H1 (cell line): ENCODE data around the gene GPC3. TPM values are rescaled to one million over a fixed set of nuclear protein-coding genes. Genes with fewer than 3 reads are reported as not detected.

Experiments used
- CTCF ChIA-PET: fragments of 300-600 bp; sonication (Branson Sonifier 250); formaldehyde crosslinking; loops from one replicate; lab custom pipeline; 2021; ENCODE audit not compliant: partially characterized antibody; lab: Charles Lee
- POLR2A ChIA-PET: fragments of 300-600 bp; sonication (Branson Sonifier 250); formaldehyde crosslinking; loops from one replicate; lab custom pipeline; 2021; ENCODE audit warnings: inconsistent platforms; ENCODE audit not compliant: partially characterized antibody; lab: Charles Lee
- DNase-seq, 2 experiments: peaks; one replicate each; pipeline versions ENCODE4 v3.0.0 to v3.0.0-alpha.2; 2010 to 2022; ENCODE audit warnings: low spot score in 2 of 2, low read depth in 1 of 2, mixed read lengths in 1 of 2
- FAIRE-seq: peaks from 2 replicates; lab custom pipeline; 2011; peaks lifted over from hg19 to GRCh38; lab: Jason Lieb, UNC
- H2AFZ ChIP-seq: 2 replicates; pipeline ENCODE4 v1.8.1; 2012; ENCODE audit warnings: low read length, inconsistent platforms
- H2AK5ac ChIP-seq: 2 replicates; pipeline ENCODE4 v1.6.1; 2013; ENCODE audit warnings: low read depth, low read length
- H2BK120ac ChIP-seq: replicated peaks from 2 replicates; pipeline ENCODE3; 2013; ENCODE audit warnings: low read depth, low read length, inconsistent platforms
- H2BK12ac ChIP-seq: 2 replicates; pipeline ENCODE4 v1.6.1; 2013; ENCODE audit warnings: low read depth, low read length
- H2BK15ac ChIP-seq: 2 replicates; pipeline ENCODE4 v1.6.1; 2013; ENCODE audit warnings: low read length
- H2BK20ac ChIP-seq: 2 replicates; pipeline ENCODE4 v1.6.1; 2013; ENCODE audit warnings: low read length
- H2BK5ac ChIP-seq: 2 replicates; pipeline ENCODE4 v1.6.1; 2013; ENCODE audit warnings: low read depth, low read length
- H3K14ac ChIP-seq: 2 replicates; pipeline ENCODE4 v1.6.1; 2013; ENCODE audit warnings: inconsistent platforms; ENCODE audit not compliant: insufficient read length
- H3K18ac ChIP-seq: 2 replicates; pipeline ENCODE4 v1.6.1; 2013; ENCODE audit warnings: low read length; ENCODE audit errors: extremely low read depth
- H3K23ac ChIP-seq: 2 replicates; pipeline ENCODE4 v1.6.1; 2013; ENCODE audit warnings: inconsistent platforms; ENCODE audit not compliant: insufficient read length
- H3K23me2 ChIP-seq: 2 replicates; pipeline ENCODE4 v1.6.1; 2013; ENCODE audit warnings: low read depth, low read length
- H3K27ac ChIP-seq: 2 replicates; pipeline ENCODE4 v1.6.1; 2011; ENCODE audit warnings: low read depth, low read length, inconsistent platforms
- H3K27me3 ChIP-seq, 4 experiments: replicated peaks in 1 of 4; 1 replicate in 1 of 4; 2 replicates in 3 of 4; pipeline versions ENCODE4 v1.6.1 to v1.8.1; 2011 to 2013; ENCODE audit warnings: low read length in 3 of 4, mild to moderate bottlenecking in 3 of 4, inconsistent platforms in 2 of 4, mixed read lengths in 2 of 4, moderate library complexity in 1 of 4; ENCODE audit not compliant: control insufficient read depth in 3 of 4, insufficient read depth in 3 of 4; ENCODE audit errors: extremely low read depth in 1 of 4
- H3K36me3 ChIP-seq, 4 experiments: 2 replicates each; pipeline versions ENCODE4 v1.6.1 to v1.8.1; 2011 to 2013; ENCODE audit warnings: mild to moderate bottlenecking in 4 of 4, low read length in 3 of 4, moderate library complexity in 2 of 4, control low read depth in 1 of 4, inconsistent platforms in 1 of 4; ENCODE audit not compliant: insufficient read depth in 4 of 4, control insufficient read depth in 2 of 4
- H3K4ac ChIP-seq: replicated peaks from 2 replicates; pipeline ENCODE3; 2013; ENCODE audit warnings: low read length, low read depth, mixed read lengths, inconsistent platforms; ENCODE audit not compliant: insufficient read length
- H3K4me1 ChIP-seq, 4 experiments: replicated peaks in 1 of 4; 1 replicate in 1 of 4; 2 replicates in 3 of 4; pipeline versions ENCODE4 v1.6.1 to v1.8.1; 2011 to 2013; ENCODE audit warnings: low read length in 3 of 4, inconsistent platforms in 2 of 4, mixed read lengths in 1 of 4; ENCODE audit not compliant: insufficient read depth in 4 of 4, control insufficient read depth in 3 of 4
- H3K4me2 ChIP-seq, 2 experiments: 2 replicates each; pipeline versions ENCODE4 v1.6.1 to v1.8.1; 2011 to 2013; ENCODE audit warnings: low read depth in 2 of 2, low read length in 2 of 2, control low read depth in 1 of 2, inconsistent platforms in 1 of 2, mild to moderate bottlenecking in 1 of 2; ENCODE audit not compliant: insufficient read depth in 1 of 2
- H3K4me3 ChIP-seq, 4 experiments: fragments of 200-600, 300-600 bp in 1 of 4; sonication (generic), shearing (Covaris generic), sonication (Bioruptor Twin) in 1 of 4; 2 replicates each; pipeline versions ENCODE4 v1.5.1 to v1.8.1; 2011 to 2016; ENCODE audit warnings: low read length in 4 of 4, low read depth in 3 of 4, control low read depth in 2 of 4, inconsistent platforms in 2 of 4, mild to moderate bottlenecking in 2 of 4, mixed read lengths in 1 of 4, moderate library complexity in 1 of 4; ENCODE audit not compliant: insufficient read depth in 2 of 4; ENCODE audit errors: extremely low read depth in 1 of 4
- H3K56ac ChIP-seq: replicated peaks from 2 replicates; pipeline ENCODE3; 2013; ENCODE audit warnings: low read depth, mild to moderate bottlenecking, mixed read lengths, low read length, inconsistent platforms; ENCODE audit not compliant: insufficient read length
- H3K79me1 ChIP-seq: 2 replicates; pipeline ENCODE4 v1.6.1; 2013; ENCODE audit warnings: low read depth, low read length, control low read depth
- H3K79me2 ChIP-seq, 2 experiments: 2 replicates each; pipeline versions ENCODE4 v1.6.1 to v1.8.1; 2012 to 2013; ENCODE audit warnings: low read length in 2 of 2, mild to moderate bottlenecking in 2 of 2, inconsistent platforms in 1 of 2; ENCODE audit not compliant: insufficient read depth in 2 of 2, control insufficient read depth in 1 of 2
- H3K9ac ChIP-seq, 4 experiments: replicated peaks in 1 of 4; 1 replicate in 1 of 4; 2 replicates in 3 of 4; pipeline versions ENCODE4 v1.6.1 to v1.8.1; 2011 to 2013; ENCODE audit warnings: low read depth in 3 of 4, low read length in 3 of 4, control low read depth in 2 of 4, mild to moderate bottlenecking in 2 of 4, moderate library complexity in 2 of 4, inconsistent platforms in 1 of 4; ENCODE audit errors: extremely low read depth in 1 of 4
- H3K9me3 ChIP-seq, 2 experiments: 2 replicates each; pipeline versions ENCODE4 v1.6.1 to v1.8.1; 2012 to 2013; ENCODE audit warnings: mild to moderate bottlenecking in 2 of 2, moderate library complexity in 2 of 2, control low read depth in 1 of 2, inconsistent platforms in 1 of 2, low read depth in 1 of 2, low read length in 1 of 2, mixed read lengths in 1 of 2; ENCODE audit not compliant: insufficient read depth in 2 of 2
- H4K20me1 ChIP-seq, 2 experiments: replicated peaks in 1 of 2; 2 replicates each; pipeline versions ENCODE3 to v1.8.1; 2011 to 2013; ENCODE audit warnings: inconsistent platforms in 2 of 2, low read length in 2 of 2, mild to moderate bottlenecking in 1 of 2; ENCODE audit not compliant: insufficient read depth in 2 of 2, control insufficient read depth in 1 of 2
- H4K5ac ChIP-seq: 2 replicates; pipeline ENCODE4 v1.6.1; 2013; ENCODE audit warnings: low read length, low read depth, mixed read lengths, inconsistent platforms; ENCODE audit not compliant: insufficient read length
- H4K8ac ChIP-seq: 2 replicates; pipeline ENCODE4 v1.8.0; 2013; ENCODE audit warnings: mild to moderate bottlenecking, moderate library complexity, low read length, inconsistent platforms; ENCODE audit not compliant: insufficient read depth; ENCODE audit errors: extremely low read depth
- H4K91ac ChIP-seq: replicated peaks from 2 replicates; pipeline ENCODE3; 2013; ENCODE audit warnings: low read length, mixed read lengths, inconsistent platforms; ENCODE audit not compliant: insufficient read length
- RAD21 ChIP-seq, 2 experiments: IDR thresholded peaks in 1 of 2; conservative IDR thresholded peaks in 1 of 2; 2 replicates each; pipeline ENCODE4 v1.6.1; 2011; ENCODE audit warnings: low read depth in 2 of 2, low read length in 2 of 2, improper control_type of control experiment in 1 of 2, inconsistent platforms in 1 of 2, mild to moderate bottlenecking in 1 of 2, moderate library complexity in 1 of 2
- SIRT6 ChIP-seq: IDR thresholded peaks from one replicate; pipeline ENCODE4 v1.7.1; 2012; ENCODE audit warnings: low read length, inconsistent platforms
- ZNF274 ChIP-seq: IDR thresholded peaks from 2 replicates; pipeline ENCODE4 v1.7.0; 2012; ENCODE audit warnings: low read length, borderline replicate concordance; ENCODE audit errors: extremely low read depth
- polyA plus RNA-seq, 7 experiments: library from polyadenylated mRNA; depleted of rRNA in 3 of 7; stranded (reverse) in 5 of 7; unstranded in 2 of 7; fragments of >200 nt in 5 of 7; fragments of 200-250 nt in 2 of 7; gene quantifications; 1 replicate in 5 of 7; 2 replicates in 1 of 7; 4 replicates in 1 of 7; pipeline versions ENCODE4 v1.2.1 to v1.2.3, GENCODE V29; 2011 to 2013; ENCODE audit warnings: missing spikeins in 2 of 7, mixed read lengths in 2 of 7
- total RNA-seq: library from RNA; stranded (reverse); fragmentation: NEBNext Ultra II Directional; extraction: Animal tissue kit (Norgen Biotek cat#: 25700); gene quantifications from 2 replicates; pipeline ENCODE4 v1.2.1, GENCODE V29; 2021
- TF ChIP-seq, protein P1 (sequence below): IDR thresholded peaks from 2 replicates; pipeline ENCODE4 v1.6.1; 2011; ENCODE audit warnings: low read length, improper control_type of control experiment

The GPC3 gene
- total and polyA plus RNA-seq, 2 of the 8 experiments (the other 6 are each of a cell fraction or from before 2014, with no cell fraction given), result 64.8 to 71.9 TPM

DNA sequence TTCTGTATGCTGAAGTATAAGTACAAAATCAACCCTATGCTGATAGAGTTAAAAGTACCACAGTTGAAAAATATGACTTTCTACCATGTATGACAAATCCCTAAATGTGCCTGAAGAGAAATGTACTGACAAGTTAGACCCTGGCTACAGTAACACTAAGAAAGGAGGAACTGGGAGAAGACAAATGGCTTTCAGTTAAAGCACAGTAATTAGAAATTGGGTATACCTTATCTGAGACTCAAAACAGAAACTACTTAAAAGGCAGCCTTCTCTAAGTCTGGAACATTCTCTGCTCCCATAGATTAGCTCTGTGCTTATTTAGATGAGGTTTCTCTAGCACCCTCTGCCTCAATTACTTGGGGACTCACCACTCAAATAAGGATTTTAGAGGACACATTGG, 189.1 kb downstream of the GPC3 start:
- no peak for TF ChIP-seq ZNF274
- no peak for TF ChIP-seq SIRT6
- TF ChIP-seq, protein P1, sequence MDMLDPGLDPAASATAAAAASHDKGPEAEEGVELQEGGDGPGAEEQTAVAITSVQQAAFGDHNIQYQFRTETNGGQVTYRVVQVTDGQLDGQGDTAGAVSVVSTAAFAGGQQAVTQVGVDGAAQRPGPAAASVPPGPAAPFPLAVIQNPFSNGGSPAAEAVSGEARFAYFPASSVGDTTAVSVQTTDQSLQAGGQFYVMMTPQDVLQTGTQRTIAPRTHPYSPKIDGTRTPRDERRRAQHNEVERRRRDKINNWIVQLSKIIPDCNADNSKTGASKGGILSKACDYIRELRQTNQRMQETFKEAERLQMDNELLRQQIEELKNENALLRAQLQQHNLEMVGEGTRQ, result no peak
- TF ChIP-seq RAD21 (IDR thresholded peaks at IDR 0.05 in 1 of 2, conservative IDR thresholded peaks at IDR 0.05 in 1 of 2; ENCODE audit: low read depth in 2 of 2, low read length in 2 of 2), result no peak
- no peak for DNase-seq
- Histone ChIP-seq H3K79me1 (no peaks in the 10 kb centered on the region), H3K9me3 (no peaks in the 10 kb centered on the region), H2BK120ac (no peak overlapping the region), H3K14ac (no peak overlapping the region), H2BK5ac (no peak overlapping the region), H2AK5ac (no peak overlapping the region), H4K8ac (no peak overlapping the region), H3K36me3 (no peaks in the 10 kb centered on the region), H3K4me3 (no peak overlapping the region), H3K27ac (no peak overlapping the region), H3K4me2 (no peak overlapping the region), H3K27me3 (no peaks in the 10 kb centered on the region), H3K23me2 (no peaks in the 10 kb centered on the region), H2BK15ac (no peak overlapping the region), H3K56ac (no peak overlapping the region), H2BK12ac (no peak overlapping the region), H4K20me1 (no peaks in the 10 kb centered on the region), H3K18ac (no peak overlapping the region), H3K23ac (no peak overlapping the region), H3K9ac (no peak overlapping the region), H4K91ac (no peak overlapping the region), H2BK20ac (no peak overlapping the region), H4K5ac (no peak overlapping the region), H3K4me1 (peaks cover 0 to 2% (median 0%) of the 10 kb centered on the region in 4 experiments; a peak in 3 of 7 replicates), H3K79me2 (no peaks in the 10 kb centered on the region), H3K4ac (no peak overlapping the region), H2AFZ (no peak overlapping the region)
- no peak for FAIRE-seq
- POLR2A ChIA-PET, result no interaction called here
- CTCF ChIA-PET, result interaction anchor here (0.8 kb wide), 1 partner anchor 230 kb away, joined by 4 read pairs; no protein-coding TSS in a partner anchor
